Hair follicular keratinocyte (primary cell): ENCODE results near the gene MARS2. TPM values are rescaled to one million over a fixed set of nuclear protein-coding genes. Genes with fewer than 3 reads are reported as not detected.

Experiments used
- total RNA-seq: library from RNA; depleted of rRNA; stranded (reverse); fragments of >200 nt; gene quantifications from 2 replicates; pipeline ENCODE4 v1.2.3, GENCODE V29; 2015

MARS2 gene
- 9.2 and 11.4 TPM in 2 replicates for total RNA-seq

DNA sequence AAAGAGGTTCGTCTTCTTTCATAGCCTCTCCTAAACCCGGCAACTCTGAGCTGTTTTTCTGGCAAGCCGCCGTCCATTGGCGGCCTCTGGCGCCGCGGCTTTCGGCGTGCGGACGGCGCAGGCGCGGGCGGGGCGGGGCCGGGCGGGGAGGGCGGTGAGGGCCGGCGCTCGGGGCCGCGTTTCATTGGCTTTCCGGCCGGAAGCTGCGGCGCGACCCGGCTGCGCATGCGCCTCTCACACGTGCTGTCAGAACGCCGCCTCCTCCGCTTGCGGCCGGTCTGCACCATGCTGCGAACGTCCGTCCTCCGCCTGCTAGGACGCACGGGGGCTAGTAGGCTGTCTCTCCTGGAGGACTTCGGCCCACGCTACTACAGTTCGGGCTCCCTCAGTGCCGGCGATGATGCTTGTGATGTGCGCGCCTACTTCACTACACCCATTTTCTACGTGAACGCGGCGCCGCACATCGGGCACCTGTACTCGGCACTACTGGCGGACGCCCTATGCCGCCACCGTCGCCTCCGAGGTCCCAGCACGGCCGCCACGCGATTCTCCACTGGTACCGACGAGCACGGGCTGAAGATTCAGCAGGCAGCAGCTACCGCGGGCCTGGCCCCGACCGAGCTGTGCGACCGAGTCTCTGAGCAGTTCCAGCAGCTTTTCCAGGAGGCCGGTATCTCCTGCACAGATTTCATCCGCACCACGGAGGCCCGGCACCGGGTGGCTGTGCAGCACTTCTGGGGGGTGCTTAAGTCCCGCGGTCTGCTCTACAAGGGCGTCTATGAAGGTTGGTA, at the start of gene MARS2:
TSS of gene MARS2 (plus strand) at position 249 of the 791 bp plus-strand sequence. CDS start at position 286, 37 bp downstream.

DNA sequence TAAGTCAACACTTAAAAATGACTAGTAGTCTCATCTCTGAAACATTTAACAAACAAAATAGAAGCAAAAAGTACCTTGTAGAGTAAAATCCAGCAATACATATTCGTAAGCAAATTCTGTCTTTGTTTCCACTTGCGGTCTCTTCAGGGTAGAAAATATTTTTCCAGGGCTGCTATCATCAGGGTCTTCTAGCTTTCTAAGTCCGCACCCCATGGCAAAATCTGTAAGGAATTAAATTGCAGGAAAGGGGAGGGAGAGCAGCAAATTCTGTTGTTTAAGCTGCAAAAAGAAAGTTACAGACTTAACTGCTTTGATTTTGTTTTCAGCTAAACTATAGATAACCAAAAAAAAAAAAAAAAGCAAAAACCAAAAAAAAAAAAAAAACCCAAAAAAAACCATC, 29.9 kb upstream of the MARS2 start, which contains the start of gene RFTN2:
TSS of gene RFTN2 (minus strand) at position 342 of the 400 bp plus-strand sequence. CDS start at position 213, 129 bp downstream.

Other genes with a start within 250 kb of the MARS2 start
- 200 and 364 TPM in 2 replicates for gene HSPD1, start 205.5 kb upstream of the MARS2 start, total RNA-seq
- gene HSPE1, start 205.0 kb upstream of the MARS2 start, total RNA-seq, result 106 and 275 TPM in 2 replicates
- 24.5 and 28.6 TPM in 2 replicates for gene MOB4, start 189.3 kb upstream of the MARS2 start, total RNA-seq
- not detected in 2 replicates for gene RFTN2, start 29.8 kb upstream of the MARS2 start, total RNA-seq
- gene BOLL, start 80.0 kb downstream of the MARS2 start, total RNA-seq, result not detected in 2 replicates
- gene PLCL1, start 99.2 kb downstream of the MARS2 start, total RNA-seq, result not detected in 2 replicates